MM.1S (cell line): Measurements from ENCODE around the gene MSI1.

Experiments used
- DNase-seq: peaks from one replicate; pipeline ENCODE4 v3.0.0-alpha.2; 2015
- H2AFZ ChIP-seq: fragments of 300-600 bp; sonication (generic); 2 replicates; pipeline ENCODE4 v1.6.0; 2016; ENCODE audit warnings: antibody characterized with exemption, low read length
- H3F3A ChIP-seq: fragments of 300-600 bp; sonication (generic); 2 replicates; pipeline ENCODE4 v1.6.1; 2016; ENCODE audit warnings: mild to moderate bottlenecking, antibody characterized with exemption, low read length, moderate library complexity, mixed read lengths; ENCODE audit not compliant: insufficient read depth
- H3K27ac ChIP-seq: fragments of 300-600 bp; sonication (generic); 2 replicates; pipeline ENCODE4 v1.5.1; 2016; ENCODE audit warnings: mild to moderate bottlenecking, low read length
- H3K27me3 ChIP-seq: fragments of 300-600 bp; sonication (generic); replicated peaks from 2 replicates; pipeline ENCODE4 v1.6.0; 2016; ENCODE audit warnings: low read length; ENCODE audit not compliant: insufficient read depth
- H3K36me3 ChIP-seq: fragments of 300-600 bp; sonication (generic); replicated peaks from 2 replicates; pipeline ENCODE4 v1.6.1; 2016; ENCODE audit warnings: mild to moderate bottlenecking, low read length, mixed read lengths; ENCODE audit not compliant: insufficient read depth
- H3K4me1 ChIP-seq: fragments of 300-600 bp; sonication (generic); 2 replicates; pipeline ENCODE4 v1.6.1; 2016; ENCODE audit warnings: low read length, mixed read lengths
- H3K4me2 ChIP-seq: fragments of 300-600 bp; sonication (generic); 2 replicates; pipeline ENCODE4 v1.6.0; 2016; ENCODE audit warnings: low read depth, low read length
- H3K4me3 ChIP-seq: fragments of 300-600 bp; sonication (generic); 2 replicates; pipeline ENCODE4 v1.5.1; 2016; ENCODE audit warnings: low read length, mixed read lengths
- H3K79me2 ChIP-seq: fragments of 300-600 bp; sonication (generic); 2 replicates; pipeline ENCODE4 v1.6.1; 2016; ENCODE audit warnings: mixed run types, low read length, mixed read lengths
- H3K9ac ChIP-seq: fragments of 300-600 bp; sonication (generic); 2 replicates; pipeline ENCODE4 v1.6.1; 2016; ENCODE audit warnings: low read length, mixed read lengths
- H3K9me2 ChIP-seq: fragments of 300-600 bp; sonication (generic); replicated peaks from 2 replicates; pipeline ENCODE4 v1.6.1; 2016; ENCODE audit warnings: mild to moderate bottlenecking, low read length, mixed read lengths; ENCODE audit not compliant: insufficient read depth
- H3K9me3 ChIP-seq: fragments of 300-600 bp; sonication (generic); replicated peaks from 2 replicates; pipeline ENCODE4 v1.6.1; 2016; ENCODE audit warnings: mild to moderate bottlenecking, low read length, mixed read lengths; ENCODE audit not compliant: insufficient read depth
- H4K20me1 ChIP-seq: fragments of 300-600 bp; sonication (generic); 2 replicates; pipeline ENCODE4 v1.6.1; 2016; ENCODE audit warnings: mild to moderate bottlenecking, low read length, moderate library complexity, mixed read lengths; ENCODE audit not compliant: insufficient read depth
- EZH2 ChIP-seq: fragments of 300-600 bp; sonication (generic); optimal IDR thresholded peaks from 2 replicates; pipeline ENCODE3; 2017; ENCODE audit warnings: low read depth, mild to moderate bottlenecking, antibody characterized with exemption, low read length, mixed read lengths
- EZH2phosphoT487 ChIP-seq: fragments of 300-600 bp; sonication (generic); IDR thresholded peaks from 2 replicates; pipeline ENCODE4 v1.6.1; 2018; ENCODE audit warnings: antibody characterized with exemption, low read length
- TF ChIP-seq, protein P1 (sequence below): fragments of 300-600 bp; sonication (generic); IDR thresholded peaks from 2 replicates; pipeline ENCODE4 v1.5.1; 2016; ENCODE audit warnings: antibody characterized with exemption, low read length, mixed read lengths

MSI1 gene

GRCh38 chr12:120376009-120376408 is 7.0 kb upstream of the MSI1 start:
- H4K20me1 ChIP-seq = no peaks in the 10 kb centered on the region
- DNase-seq = no peak
- H3F3A ChIP-seq = no peaks in the 10 kb centered on the region
- H3K4me1 ChIP-seq = no peaks in the 10 kb centered on the region
- no peaks in the 10 kb centered on the region for H3K79me2 ChIP-seq
- no peak overlapping the region for H3K27ac ChIP-seq
- no peaks in the 10 kb centered on the region for H3K9me3 ChIP-seq
- no peak overlapping the region for H3K4me3 ChIP-seq
- H3K27me3 ChIP-seq = peaks cover 10% of the 10 kb centered on the region
- H3K9me2 ChIP-seq = no peaks in the 10 kb centered on the region
- TF ChIP-seq EZH2 = no peak
- no peak for TF ChIP-seq EZH2phosphoT487
- TF ChIP-seq, protein P1, sequence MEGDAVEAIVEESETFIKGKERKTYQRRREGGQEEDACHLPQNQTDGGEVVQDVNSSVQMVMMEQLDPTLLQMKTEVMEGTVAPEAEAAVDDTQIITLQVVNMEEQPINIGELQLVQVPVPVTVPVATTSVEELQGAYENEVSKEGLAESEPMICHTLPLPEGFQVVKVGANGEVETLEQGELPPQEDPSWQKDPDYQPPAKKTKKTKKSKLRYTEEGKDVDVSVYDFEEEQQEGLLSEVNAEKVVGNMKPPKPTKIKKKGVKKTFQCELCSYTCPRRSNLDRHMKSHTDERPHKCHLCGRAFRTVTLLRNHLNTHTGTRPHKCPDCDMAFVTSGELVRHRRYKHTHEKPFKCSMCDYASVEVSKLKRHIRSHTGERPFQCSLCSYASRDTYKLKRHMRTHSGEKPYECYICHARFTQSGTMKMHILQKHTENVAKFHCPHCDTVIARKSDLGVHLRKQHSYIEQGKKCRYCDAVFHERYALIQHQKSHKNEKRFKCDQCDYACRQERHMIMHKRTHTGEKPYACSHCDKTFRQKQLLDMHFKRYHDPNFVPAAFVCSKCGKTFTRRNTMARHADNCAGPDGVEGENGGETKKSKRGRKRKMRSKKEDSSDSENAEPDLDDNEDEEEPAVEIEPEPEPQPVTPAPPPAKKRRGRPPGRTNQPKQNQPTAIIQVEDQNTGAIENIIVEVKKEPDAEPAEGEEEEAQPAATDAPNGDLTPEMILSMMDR = no peak
- no peak overlapping the region for H3K4me2 ChIP-seq
- no peak overlapping the region for H3K9ac ChIP-seq
- no peak overlapping the region for H2AFZ ChIP-seq
- H3K36me3 ChIP-seq = no peaks in the 10 kb centered on the region

DNA sequence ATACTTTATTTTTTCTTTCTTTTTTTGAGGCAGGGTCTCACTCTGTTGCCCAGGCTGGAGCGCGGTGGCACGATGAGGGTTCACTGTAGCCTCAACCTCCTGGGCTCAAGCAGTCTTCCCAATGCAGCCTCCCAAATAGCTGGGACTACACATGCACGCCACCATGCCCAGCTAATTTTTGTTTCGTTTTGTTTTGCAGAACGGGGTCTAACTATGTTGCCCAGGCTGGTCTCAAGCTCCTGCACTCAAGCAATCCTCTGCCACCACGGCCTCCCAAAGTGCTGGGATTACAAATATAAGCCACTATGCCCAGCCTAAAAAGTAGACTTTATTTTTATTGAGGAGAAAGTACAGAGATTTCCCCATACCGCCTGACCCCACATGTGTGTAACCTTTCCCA is 4.7 kb upstream of the MSI1 start:
- H3K27me3 ChIP-seq = peaks cover 28% of the 10 kb centered on the region
- H3K9ac ChIP-seq = no peak overlapping the region
- DNase-seq = no peak
- H3K27ac ChIP-seq = no peak overlapping the region
- H4K20me1 ChIP-seq = no peaks in the 10 kb centered on the region
- no peaks in the 10 kb centered on the region for H3K79me2 ChIP-seq
- H3F3A ChIP-seq = no peaks in the 10 kb centered on the region
- H3K4me3 ChIP-seq = no peak overlapping the region
- no peaks in the 10 kb centered on the region for H3K9me2 ChIP-seq
- H3K36me3 ChIP-seq = no peaks in the 10 kb centered on the region
- no peaks in the 10 kb centered on the region for H3K4me1 ChIP-seq
- no peak for TF ChIP-seq EZH2phosphoT487
- TF ChIP-seq EZH2 = no peak
- TF ChIP-seq, protein P1 = no peak
- no peaks in the 10 kb centered on the region for H3K9me3 ChIP-seq
- H3K4me2 ChIP-seq = no peak overlapping the region
- H2AFZ ChIP-seq = no peak overlapping the region

- Histone ChIP-seq H3K27ac (no peak overlapping the region), H3K9me2 (no peaks in the 10 kb centered on the region), H3K4me3 (no peak overlapping the region), H2AFZ (no peak overlapping the region), H3K27me3 (peaks cover 46% of the 10 kb centered on the region), H3K4me1 (no peaks in the 10 kb centered on the region), H3K79me2 (no peaks in the 10 kb centered on the region), H3K9ac (no peak overlapping the region), H3K9me3 (no peaks in the 10 kb centered on the region), H4K20me1 (no peaks in the 10 kb centered on the region), H3K36me3 (no peaks in the 10 kb centered on the region), H3K4me2 (no peak overlapping the region), H3F3A (no peaks in the 10 kb centered on the region)
- no peak for DNase-seq
- TF ChIP-seq EZH2 (no peak), EZH2phosphoT487 (no peak)
- TF ChIP-seq, protein P1 = no peak
Observed at GRCh38 chr12:120370343-120371243, 1.6 kb upstream of the MSI1 start.
